AG09309 (cell line): ENCODE measurements around the gene CDR2L.
"Not testable (repeated sequence)": the region's sequence is repeated elsewhere in the genome, so short reads cannot be mapped to it uniquely, and the experiment has no call there.

Source experiments
- DNase-seq: peaks from one replicate; pipeline ENCODE4 v3.0.0-alpha.2; 2010; ENCODE audit warnings: low read depth
- H3K4me3 ChIP-seq: 2 replicates; pipeline ENCODE4 v1.5.1; 2011; ENCODE audit warnings: mild to moderate bottlenecking, low read depth, low read length, moderate library complexity; ENCODE audit not compliant: control insufficient read depth
- TF ChIP-seq, protein P1 (sequence below): IDR thresholded peaks from 2 replicates; pipeline ENCODE4 v1.5.1; 2011; ENCODE audit warnings: mild to moderate bottlenecking, low read depth, low read length, inconsistent platforms; ENCODE audit not compliant: insufficient read depth, control insufficient read depth; ENCODE audit errors: missing control alignments

CDR2L gene

DNA sequence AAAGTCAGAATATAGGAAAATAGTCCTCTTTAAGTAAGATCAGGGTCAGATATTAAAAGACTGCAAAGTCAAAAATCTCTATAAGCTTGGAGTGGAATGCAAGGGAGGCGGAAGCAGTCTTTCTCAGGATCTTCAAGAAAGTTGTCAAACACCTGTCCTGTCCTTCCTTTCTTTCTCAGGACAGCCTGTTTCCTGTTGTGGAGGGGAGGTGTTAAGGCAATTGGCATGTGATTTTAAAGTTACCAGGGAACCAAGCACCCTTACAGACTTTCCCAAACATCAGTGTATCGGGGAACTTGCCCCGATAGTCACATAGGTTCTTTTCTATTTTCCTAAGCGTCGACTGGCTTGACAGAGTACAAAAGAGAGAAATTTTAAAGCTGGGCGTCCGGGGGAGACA is 57.3 kb downstream of the CDR2L start:
- TF ChIP-seq, protein P1, sequence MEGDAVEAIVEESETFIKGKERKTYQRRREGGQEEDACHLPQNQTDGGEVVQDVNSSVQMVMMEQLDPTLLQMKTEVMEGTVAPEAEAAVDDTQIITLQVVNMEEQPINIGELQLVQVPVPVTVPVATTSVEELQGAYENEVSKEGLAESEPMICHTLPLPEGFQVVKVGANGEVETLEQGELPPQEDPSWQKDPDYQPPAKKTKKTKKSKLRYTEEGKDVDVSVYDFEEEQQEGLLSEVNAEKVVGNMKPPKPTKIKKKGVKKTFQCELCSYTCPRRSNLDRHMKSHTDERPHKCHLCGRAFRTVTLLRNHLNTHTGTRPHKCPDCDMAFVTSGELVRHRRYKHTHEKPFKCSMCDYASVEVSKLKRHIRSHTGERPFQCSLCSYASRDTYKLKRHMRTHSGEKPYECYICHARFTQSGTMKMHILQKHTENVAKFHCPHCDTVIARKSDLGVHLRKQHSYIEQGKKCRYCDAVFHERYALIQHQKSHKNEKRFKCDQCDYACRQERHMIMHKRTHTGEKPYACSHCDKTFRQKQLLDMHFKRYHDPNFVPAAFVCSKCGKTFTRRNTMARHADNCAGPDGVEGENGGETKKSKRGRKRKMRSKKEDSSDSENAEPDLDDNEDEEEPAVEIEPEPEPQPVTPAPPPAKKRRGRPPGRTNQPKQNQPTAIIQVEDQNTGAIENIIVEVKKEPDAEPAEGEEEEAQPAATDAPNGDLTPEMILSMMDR: no peak
- no peak for DNase-seq
- H3K4me3 ChIP-seq: no peak overlapping the region

DNA sequence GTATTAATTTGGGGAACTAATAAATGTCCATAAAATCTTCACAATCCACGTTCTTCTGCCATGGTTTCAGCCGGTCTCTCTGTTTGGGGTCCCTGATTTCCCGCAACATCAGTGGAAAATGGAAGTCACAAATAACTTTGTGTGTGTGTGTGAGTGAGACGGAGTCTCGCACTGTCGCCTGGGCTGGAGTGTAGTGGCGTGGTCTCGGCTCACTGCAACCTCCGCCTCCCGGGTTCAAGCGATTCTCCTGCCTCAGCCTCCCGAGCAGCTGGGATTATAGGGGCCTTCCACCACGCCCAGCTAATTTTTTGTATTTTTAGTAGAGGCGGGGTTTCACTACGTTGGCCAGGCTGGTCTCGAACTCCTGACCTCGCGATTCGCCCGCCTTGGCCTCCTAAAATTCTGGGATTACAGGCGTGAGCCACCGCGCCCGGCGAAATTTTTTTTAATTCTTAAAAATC is 58.5 kb downstream of the CDR2L start:
- not testable (repeated sequence) for DNase-seq
- peak overlapping the region; percentile 64 for H3K4me3 ChIP-seq

- TF ChIP-seq, protein P1: no peak
- peak; percentile 88 for DNase-seq
- peak within 1 kb of the TSS; percentile 64 for H3K4me3 ChIP-seq
These were observed 59.2 kb downstream of the CDR2L start, which contains the start of the genes ATP5PD and KCTD2 for GRCh38 chr17:75046407-75047289. Gene ATP5PD (minus strand): TSS chr17:75046969. CDS start chr17:75042650, 4,319 bp downstream. Gene KCTD2 (plus strand): TSS chr17:75047225. CDS start chr17:75047251, 26 bp downstream.

DNA sequence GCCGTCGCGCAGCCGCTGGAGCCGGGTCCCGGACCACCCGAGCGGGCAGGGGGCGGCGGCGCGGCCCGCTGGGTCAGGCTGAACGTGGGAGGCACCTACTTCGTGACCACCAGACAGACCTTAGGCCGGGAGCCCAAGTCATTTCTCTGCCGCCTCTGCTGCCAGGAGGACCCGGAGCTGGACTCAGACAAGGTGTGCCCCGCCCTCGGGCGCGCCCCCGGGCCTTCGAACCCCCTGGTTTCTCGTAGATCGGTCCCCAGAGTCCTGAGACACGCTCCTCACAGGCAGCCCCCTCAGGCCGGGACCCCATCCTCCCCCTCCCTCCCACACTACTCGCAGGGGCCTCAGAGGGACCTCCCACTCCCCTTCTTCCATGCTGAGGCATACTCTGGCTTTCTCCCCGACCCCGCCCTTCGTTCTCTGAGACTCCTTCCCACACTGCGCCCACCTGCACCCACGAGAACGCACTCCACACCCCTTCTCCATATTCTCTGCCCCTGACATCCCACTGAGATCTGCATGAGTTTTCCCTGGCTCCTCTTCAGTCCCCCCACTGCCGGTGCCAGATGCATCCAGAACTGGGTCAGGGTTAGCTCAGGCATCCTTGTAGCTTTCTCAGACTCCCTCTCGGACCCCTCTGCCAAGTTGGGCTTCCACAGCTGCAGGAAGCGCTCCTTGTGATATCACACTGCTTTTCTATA is 60.1 kb downstream of the CDR2L start:
- TF ChIP-seq, protein P1: no peak
- peak overlapping the region; percentile 64 for H3K4me3 ChIP-seq
- no peak for DNase-seq

- DNase-seq: no peak
- H3K4me3 ChIP-seq: peak overlapping the region; percentile 64
- TF ChIP-seq, protein P1: no peak
These were observed 60.9 kb downstream of the CDR2L start for GRCh38 chr17:75048249-75048878.

- DNase-seq: no peak
- TF ChIP-seq, protein P1: no peak
- no peak overlapping the region; the same call in 1 of the 2 replicates for H3K4me3 ChIP-seq
These were observed 61.6 kb downstream of the CDR2L start for GRCh38 chr17:75049057-75049456.
